HK-2 (cell line): ENCODE results near the gene CDH12.
"Not testable (repeated sequence)": the region's sequence is repeated elsewhere in the genome, so short reads cannot be mapped to it uniquely, and the experiment has no call there.

Source experiments
- DNase-seq: peaks from one replicate; pipeline ENCODE4 v3.0.0-alpha.2; 2018; ENCODE audit not compliant: unreplicated experiment

Gene CDH12

DNA sequence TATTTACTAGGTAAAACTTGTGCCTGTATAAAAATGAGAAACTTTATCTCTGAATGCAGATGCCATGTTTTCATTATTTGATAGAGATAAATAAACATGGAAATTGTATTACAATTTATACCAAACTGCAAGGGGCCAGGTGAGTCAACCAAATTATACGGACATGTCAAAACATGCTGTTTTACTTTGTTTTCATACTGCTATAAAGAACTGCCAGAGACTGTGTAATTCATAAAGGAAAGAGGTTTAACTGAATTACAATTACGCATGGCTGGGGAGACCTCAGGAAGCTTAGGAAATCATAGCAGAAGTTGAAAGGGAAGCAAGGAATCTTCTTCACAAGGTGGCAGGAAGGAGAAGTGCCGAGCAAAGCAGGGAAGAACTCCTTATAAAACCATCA, 840.3 kb downstream of the CDH12 start:
- DNase-seq, result not testable (repeated sequence)

DNA sequence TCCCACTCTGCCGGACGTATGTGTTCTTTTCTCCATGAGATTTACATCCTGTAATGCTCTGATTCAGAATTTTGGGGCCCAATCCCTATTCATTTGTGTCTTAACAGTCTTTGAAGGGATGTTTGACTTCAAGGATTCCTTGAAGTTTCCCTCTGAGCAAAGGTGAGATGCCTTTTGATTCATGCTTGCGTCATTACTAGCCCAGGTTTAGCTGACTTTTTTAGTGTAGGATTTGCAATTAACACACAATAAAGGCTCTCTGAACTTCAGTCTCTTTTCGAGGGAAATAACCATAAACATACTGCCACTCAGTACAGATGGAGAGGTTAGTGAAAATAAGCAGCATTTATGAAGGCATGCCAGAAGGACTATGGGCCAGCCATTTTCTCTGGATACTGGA, 842.3 kb downstream of the CDH12 start:
- DNase-seq, result not testable (repeated sequence)

DNA sequence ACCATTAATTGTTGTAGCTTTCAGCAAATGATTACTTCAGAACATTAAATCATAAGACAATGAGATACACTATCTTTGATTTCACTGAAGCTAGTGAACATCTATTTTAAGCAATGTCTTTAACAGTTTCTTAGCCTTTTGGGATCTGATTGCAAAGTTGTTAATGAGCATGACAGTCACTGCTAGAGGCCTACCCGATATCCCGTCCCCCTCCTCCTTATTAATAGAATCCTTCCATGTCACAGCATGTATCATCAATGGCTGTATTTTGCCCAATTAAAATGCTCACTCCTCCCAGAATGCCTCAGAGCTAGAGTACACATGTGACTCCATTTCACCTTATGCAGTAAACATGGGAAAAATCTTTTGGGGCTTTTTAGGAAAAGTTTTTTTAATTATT, 852.0 kb downstream of the CDH12 start:
- DNase-seq, result not testable (repeated sequence)

DNA sequence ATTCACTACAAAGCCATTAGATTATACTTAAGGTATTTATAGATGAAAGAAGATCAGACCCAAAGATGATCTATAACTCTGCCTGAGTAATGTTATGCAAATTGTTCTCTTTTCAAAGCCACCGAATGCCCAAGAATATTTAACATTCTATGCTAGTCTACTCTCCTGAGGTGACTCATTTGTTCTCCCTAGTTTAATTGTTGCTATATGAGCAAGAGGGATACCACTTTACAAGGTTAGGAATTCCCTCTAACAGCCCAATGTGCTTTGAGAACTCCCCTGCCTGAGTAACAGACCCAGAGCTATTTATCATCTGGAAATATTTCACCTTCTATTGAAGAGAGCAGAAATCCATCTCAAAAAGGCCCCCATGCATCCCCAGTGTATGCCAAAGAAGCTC, 867.3 kb downstream of the CDH12 start:
- DNase-seq, result not testable (repeated sequence)

DNA sequence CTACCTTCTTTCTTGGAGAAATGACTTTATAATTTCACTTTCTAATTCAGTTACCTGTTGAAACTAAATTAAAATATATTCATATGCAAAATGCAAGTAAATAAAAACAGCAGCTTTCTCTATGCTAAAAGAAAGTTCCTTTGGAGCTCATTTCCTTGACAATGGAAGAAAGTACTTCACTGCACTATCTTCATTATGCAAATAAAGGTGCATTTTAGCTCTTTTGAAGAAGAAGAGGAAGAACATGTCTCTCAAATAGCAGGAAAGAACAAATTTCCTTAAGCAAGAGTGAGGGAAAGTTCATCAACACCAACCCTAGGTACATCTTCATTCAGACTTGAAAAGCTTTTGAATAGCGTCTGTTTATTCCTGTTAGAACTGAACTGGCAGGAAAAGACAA, 901.6 kb downstream of the CDH12 start:
- DNase-seq, result not testable (repeated sequence)

DNA sequence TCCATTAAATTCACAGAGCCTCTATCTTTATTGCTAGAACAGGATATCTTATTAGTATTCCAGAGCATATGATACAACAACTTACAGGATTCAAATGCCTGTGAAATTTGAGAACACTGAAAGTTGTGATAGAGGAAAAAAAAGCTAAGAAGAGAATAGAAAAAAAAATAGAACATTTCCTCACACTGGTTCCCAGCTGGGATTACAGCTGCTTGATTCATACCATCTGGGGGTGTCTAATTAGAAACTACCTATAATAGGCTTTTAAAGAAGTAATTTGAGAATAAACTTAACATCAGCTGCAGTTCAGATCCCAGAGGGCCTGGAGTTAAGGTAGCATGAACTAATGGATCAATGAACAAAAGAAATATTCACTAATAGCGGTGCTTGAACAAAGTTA, 922.0 kb downstream of the CDH12 start:
- DNase-seq, result no peak

DNA sequence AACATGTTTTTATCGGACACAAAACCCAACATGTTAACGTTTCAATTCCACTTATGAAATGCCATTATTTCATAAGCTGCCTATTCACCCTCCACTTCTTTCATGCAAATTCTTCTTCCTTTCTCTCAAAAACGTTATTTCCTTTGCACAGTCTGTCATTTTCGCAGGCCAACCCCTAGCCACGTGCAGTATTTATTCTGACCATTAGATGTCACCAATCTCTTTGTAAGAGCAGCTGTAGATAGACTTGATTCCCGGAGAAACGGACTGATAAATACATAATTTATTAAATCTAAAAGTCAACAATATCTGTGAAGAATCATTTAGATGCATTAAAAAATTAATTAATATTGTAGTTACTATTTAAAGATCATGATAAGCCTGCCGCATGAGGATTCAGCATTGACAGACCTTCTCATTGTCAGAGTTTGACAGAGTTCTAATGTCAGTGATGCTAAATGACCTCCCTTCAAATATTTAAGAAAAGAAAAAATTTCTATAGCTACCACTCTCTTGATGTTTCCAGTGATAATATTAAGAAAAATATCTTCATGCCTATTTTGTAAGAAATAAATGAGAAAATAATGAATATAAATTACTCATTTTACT, 933.6 kb downstream of the CDH12 start:
- DNase-seq, result peak; percentile 10

DNA sequence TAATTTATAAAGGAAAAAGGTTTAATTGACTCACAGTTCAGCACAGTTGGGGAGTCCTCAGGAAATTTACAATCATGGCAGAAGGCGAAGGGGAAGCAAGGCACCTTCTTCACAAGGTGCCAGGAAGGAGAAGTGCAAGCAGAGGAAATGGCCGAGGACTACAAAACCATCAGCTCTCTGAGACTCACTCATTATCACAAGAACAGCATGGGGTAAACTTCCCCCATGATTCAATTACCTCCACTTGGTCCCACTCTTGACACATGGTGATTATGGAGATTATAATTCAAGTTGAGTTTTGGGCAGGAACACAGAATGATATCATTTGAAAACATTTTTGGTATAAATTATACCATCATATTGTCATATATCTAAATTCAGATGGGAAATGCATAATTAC, 934.7 kb downstream of the CDH12 start:
- DNase-seq, result no peak

DNA sequence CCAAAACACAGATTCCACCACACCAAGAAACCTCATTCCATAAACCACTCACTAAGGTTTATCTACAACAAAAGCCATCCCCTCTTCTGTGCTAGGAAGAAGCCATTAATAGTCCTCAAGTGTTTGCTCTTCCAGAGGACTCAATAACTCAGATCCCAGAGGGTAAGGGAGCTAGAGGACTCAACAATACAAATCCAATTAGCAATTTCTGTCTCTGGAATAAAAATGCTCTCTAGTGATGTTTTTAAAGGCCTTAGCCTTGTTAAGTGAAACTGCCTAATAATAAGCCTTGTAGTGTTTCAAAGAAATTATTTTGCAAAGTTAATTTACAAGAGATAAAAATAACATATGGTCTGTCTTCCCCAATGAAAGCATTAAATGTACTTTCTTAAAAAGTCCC, 942.4 kb downstream of the CDH12 start:
- DNase-seq, result no peak

DNA sequence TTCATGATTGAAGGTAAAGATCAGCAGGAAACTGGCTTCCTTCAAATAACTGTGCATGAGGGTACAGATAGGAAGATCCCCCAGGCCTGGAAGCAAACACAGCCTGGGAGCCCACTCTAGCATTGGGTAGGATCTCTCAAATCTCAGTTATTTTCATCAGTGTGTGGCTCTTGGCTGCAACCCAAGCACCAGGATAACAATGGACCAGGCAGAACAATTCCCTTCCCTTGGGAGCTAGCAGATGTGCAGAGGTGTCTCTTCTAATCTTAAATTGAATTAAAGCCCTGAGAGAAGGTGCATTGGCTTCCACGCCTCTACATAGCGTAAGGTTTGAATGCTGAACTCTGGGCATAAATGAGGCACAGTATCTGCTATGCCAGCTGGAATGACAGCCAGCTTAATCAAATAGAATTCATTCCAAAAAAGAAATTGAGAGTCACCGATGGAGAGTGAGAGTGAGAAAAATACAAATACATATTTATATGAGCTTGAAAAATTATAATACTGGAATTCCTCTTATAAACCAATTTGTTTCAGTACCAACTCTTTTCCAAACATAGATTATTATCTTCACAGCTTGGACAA, 957.3 kb downstream of the CDH12 start:
- no peak for DNase-seq

DNA sequence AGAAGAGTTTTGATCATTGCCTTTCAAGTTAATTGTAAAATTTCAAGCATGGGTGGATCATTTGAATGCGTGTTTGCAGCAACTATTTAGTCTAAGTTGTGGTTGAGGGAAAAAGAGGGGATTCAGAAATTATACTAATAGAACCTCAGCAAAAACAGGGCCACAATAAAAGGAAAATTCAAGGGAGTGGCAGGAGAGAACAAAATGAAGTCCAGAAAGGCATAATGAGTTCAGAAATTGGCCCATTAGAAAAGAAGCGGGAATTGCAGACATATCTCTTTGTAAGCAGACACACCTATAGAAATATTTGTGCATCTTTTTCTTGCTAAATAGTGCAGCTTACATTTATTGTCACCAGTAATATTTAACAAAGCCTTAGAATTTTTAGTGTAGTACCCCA, 960.0 kb downstream of the CDH12 start:
- no peak for DNase-seq

DNA sequence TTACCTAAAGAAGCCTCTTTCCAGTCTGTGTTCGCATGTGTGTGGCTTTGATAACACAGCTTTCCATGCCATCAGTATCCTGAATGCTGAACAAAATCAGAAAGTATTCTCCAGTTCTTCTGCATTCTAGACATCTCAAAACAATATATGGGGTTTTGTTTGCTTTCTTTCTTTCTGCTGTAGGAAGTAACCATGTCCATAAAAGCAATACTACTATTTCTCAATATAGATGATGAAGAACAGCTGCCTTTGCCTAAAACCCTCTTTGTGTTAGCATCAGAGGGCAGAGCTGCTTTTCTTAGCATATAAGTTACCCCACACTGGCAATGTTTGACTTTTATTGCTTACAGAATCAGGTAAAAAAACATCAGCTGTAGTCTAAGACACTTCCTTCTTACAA, 963.6 kb downstream of the CDH12 start:
- DNase-seq, result no peak

DNA sequence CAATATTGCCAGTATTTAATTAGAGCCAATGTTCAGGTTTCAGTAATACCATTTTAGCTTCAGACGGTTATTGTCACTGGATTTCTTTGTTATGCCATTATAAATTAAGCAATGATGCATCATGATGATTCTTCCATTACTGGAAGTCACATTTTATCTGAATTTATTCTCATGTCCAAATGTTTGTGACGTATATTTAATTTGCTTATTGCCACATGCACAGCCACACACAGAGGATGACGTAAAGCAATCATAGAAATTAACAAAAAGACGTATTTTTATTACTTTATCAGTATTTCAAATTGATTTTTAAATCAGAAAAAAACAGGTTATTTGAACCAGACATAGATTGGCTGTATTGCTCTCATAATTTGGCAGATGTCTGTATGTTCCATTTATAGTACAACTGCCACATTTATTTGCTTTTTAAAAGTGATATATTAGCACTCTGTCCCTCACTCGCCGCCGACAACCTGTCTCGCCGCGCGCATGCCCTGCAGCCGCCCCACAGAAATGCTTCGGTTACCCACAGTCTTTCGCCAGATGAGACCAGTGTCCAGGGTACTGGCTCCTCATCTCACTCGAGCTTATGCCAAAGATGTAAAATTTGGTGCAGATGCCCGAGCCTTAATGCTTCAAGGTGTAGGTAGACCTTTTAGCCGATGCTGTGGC, 970.9 kb downstream of the CDH12 start:
- no peak for DNase-seq

DNA sequence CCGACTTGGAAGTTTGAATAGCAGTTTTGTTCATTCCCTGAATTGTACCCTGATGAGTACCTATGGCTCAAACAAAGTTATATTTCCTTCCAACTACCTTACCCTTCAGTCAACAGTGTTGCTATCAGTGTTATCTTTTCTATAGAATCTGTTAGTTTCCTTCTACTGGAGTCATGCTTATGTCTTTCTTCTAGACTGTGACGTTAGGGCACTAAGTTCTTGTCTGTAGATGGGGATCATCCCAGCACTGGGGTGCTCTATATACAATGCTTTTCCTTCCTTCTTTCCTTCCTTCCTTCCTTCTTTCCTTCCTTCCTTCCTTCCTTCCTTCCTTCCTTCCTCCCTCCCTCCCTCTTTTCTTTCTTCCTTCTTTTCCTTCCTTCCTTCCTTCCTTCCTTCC, 973.0 kb downstream of the CDH12 start:
- no peak for DNase-seq

DNA sequence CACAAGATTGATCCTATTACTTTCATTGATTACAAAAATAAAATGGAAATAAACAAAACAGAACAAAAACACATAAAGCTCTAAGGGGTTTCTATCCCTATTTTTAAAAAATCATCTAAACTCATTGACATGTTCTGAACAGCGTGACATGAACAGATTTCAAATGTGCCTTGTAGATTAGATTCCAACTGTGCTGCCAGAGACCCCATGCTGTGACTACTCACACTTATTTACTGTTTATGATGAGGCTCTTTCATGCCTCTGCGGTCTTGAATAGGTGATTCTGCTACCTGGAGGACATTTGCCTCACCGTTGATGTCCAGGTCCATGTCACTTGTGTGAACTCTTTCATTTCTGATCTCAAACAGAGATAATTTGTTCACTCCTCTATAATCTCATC, 990.2 kb downstream of the CDH12 start:
- DNase-seq, result no peak

DNA sequence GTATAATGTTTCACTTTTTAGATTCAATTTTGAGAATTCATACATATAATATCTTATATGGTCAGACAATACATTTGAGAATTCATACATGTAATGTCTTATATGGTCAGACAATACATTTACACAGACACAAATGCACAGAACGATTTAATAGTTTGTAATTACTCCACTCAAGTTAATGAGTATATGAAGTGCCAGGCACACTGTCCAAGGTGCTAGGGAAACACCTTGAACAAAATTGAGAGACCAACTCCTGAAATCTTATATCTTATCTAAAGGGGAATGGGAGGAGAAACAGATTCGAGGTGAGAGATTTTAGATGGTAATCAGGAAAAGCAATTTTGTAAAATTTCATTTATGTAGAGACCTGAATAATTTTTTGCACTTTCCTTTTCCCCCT, 994.7 kb downstream of the CDH12 start:
- no peak for DNase-seq

DNA sequence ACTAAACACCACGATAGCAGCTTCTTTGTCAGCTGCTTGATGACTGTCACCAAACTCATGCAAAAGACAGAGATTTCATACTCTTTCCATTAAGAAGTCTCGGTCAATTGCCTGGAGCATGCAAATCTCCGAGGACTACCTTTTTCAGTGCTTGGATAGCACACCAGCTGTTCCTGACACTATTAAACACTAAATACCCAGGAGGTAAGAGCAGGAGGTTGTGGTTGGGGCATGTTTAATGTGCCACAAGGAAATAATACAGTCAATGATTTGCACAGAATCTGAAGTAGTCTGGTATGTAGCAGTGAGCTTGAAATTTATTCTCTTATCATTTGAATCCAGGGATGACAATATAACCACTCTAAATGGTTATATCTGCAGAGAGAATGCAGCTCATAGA, 996.2 kb downstream of the CDH12 start:
- no peak for DNase-seq

DNA sequence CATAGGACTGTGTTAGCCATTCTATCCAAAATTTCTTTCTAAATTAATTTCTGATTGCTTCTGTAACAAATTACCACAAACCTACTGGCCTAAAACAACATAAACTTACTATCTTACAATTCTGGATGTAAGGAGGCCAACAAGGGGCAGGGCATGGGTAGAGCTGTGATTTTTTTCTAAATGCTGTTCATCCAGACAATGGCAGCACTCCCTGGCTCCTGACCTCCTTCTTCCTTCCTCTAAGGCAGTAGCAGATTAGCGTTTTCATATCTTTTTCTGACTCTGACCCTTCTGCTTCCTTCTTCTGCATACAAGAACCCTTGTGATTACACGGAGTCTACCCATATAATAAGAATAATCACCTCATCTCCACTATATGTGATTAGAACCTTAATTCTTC, 1005.8 kb downstream of the CDH12 start:
- DNase-seq, result no peak

DNA sequence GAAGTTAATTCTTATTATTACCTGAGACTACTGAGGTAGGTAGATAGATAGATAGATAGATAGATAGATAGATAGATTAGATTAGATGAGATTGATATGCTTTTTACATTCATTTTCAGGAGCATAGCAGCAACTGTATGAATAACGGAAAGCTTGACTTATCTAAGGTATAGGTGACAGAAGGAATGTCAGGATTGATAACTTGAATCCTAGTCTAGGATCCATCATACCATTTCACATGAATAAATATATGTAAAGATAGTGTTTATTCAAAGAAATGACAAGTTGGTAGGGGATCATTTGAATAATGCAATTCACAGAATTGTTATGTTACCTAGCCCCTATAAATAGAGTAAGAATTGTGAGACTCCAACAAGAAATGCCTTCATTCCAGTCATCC, 1008.2 kb downstream of the CDH12 start:
- DNase-seq, result no peak

DNA sequence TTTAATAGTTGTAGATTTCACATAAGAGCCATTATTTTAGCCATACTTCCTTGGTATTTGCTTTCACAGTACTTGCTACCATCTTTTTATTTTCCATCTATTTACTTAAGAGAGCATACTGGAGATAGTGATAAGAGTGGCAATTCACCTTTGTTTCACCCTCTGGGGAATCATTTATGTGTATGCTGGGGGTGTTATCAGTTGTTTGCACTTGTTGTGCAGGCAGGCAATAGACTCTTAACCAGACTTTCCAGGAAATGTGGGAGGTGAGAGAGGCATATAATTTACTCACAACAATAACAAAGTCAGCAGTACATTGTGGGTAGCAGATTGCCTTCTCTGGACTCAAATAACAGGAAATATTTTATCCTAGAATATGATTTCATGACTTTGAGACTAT, 1018.3 kb downstream of the CDH12 start:
- DNase-seq, result no peak

DNA sequence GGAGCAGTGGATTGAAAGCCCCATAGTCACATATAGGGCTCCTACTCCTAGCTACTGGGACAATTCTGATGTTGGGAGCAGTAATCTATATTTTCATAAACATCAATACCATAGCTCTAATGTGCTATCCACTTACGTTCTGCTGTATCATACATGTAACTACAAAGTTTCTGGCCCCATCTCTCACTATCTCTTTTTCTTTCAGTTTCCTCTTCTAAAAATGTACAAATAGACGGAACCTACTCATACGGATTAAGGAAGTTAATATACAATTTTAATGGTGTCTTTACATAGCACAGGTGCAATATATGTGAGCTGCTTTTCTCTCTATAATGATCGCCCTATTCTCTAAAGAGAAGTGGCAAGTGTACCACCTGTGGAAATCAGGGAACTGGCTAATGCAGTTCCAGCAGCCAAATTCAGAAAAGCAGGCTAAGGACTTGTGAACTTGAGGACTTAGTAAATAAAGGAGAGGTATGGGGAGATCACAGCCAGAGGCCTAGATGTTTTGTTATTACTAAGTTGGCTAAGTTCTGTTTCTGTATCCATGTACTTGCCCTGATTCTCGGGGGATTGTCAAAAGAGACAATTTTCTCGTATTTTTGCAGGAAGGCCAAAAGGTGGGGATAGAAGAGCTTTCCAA, 1021.9 kb downstream of the CDH12 start:
- no peak for DNase-seq

DNA sequence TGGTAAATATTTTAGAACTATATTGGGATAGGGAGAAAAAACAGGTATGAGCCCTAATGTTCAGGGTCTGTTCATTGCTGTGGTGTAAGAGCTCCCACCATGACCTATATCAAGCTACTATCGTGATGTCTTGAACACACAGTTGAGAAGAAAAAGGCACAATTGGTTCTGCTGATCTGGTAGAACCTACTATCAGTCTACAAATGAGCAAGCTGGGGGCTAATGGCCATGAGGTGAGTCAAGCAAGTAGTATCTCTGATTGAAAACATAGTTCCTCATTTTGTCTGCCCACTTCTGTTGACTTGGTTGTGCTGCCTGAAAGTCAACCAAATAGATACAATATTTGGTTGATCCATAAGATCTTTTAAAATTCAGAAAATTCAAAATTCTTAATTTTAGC, 1026.3 kb downstream of the CDH12 start:
- DNase-seq, result no peak

DNA sequence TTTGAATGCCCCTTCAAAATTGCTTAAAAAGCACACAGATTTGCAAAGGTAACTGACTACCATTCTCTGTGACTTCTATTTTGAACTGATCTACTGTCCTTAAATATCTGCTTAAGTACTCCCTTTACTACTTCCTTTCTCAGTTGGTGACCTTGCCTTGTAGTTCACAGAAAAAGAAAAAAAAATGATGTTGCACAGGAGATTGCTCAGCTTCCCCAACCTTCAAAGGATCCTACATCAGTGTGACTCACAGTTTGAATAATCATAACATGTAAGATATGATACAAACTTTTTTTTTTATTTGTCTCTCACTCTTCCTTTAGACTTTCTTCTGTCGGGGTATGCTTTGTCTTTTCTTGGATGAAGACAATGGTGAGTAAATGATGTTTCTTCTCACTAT, 1029.6 kb downstream of the CDH12 start:
- no peak for DNase-seq
